OCI-LY7 (cell line): ENCODE measurements around the gene ADAMTS8. TPM values are rescaled to one million over a fixed set of nuclear protein-coding genes. Genes with fewer than 3 reads are reported as not detected.

Experiments
- BruUV-seq: library from RNA; stranded (reverse); fragments of 400-500 nt; replicated peaks from 2 replicates; lab custom pipeline; 2021; lab: Mats Ljungman, UMichigan
- CTCF ChIA-PET: fragments of 300-600 bp; sonication (Branson Sonifier 250); formaldehyde crosslinking; loops from one replicate; lab custom pipeline; 2022; ENCODE audit warnings: antibody characterized with exemption; ENCODE audit not compliant: unreplicated experiment; lab: Charles Lee
- POLR2A ChIA-PET: fragments of 300-600 bp; sonication (Branson Sonifier 250); formaldehyde crosslinking; loops from one replicate; lab custom pipeline; 2022; ENCODE audit warnings: antibody characterized with exemption; lab: Charles Lee
- DNase-seq: peaks from one replicate; pipeline ENCODE4 v3.0.0-alpha.2; 2015; ENCODE audit warnings: low spot score
- H2AFZ ChIP-seq: fragments of 200-600 bp; sonication (generic), shearing (Covaris generic); 2 replicates; pipeline ENCODE4 v1.6.1; 2014; ENCODE audit warnings: mild to moderate bottlenecking, antibody characterized with exemption, low read length, moderate library complexity
- H3K27ac ChIP-seq: fragments of 200-600 bp; sonication (generic); 2 replicates; pipeline ENCODE4 v1.5.1; 2014; ENCODE audit warnings: mixed run types, low read depth, mild to moderate bottlenecking, moderate library complexity, low read length, inconsistent platforms; ENCODE audit not compliant: poor library complexity, severe bottlenecking
- H3K36me3 ChIP-seq: fragments of 200-600 bp; sonication (generic); 2 replicates; pipeline ENCODE4 v1.6.1; 2014; ENCODE audit warnings: mild to moderate bottlenecking, antibody characterized with exemption, low read length, moderate library complexity, mixed read lengths; ENCODE audit not compliant: insufficient read depth
- H3K4me1 ChIP-seq: fragments of 200-600 bp; sonication (generic); 2 replicates; pipeline ENCODE4 v1.5.1; 2014; ENCODE audit warnings: mild to moderate bottlenecking, low read length; ENCODE audit not compliant: insufficient read depth, poor library complexity, severe bottlenecking
- H3K4me2 ChIP-seq: fragments of 200-600 bp; sonication (generic); 2 replicates; pipeline ENCODE4 v1.6.1; 2014; ENCODE audit warnings: mild to moderate bottlenecking, low read length
- H3K4me3 ChIP-seq: fragments of 200-600 bp; sonication (generic); 2 replicates; pipeline ENCODE4 v1.5.1; 2014; ENCODE audit warnings: mild to moderate bottlenecking, low read depth, low read length; ENCODE audit not compliant: poor library complexity, severe bottlenecking
- H3K79me2 ChIP-seq: fragments of 200-600 bp; sonication (generic); 2 replicates; pipeline ENCODE4 v1.6.1; 2016; ENCODE audit warnings: low read depth, mild to moderate bottlenecking, low read length, moderate library complexity, mixed read lengths; ENCODE audit not compliant: insufficient read depth
- H3K9me2 ChIP-seq: fragments of 200-600 bp; sonication (generic); 2 replicates; pipeline ENCODE4 v1.6.1; 2016; ENCODE audit warnings: mild to moderate bottlenecking, low read length, mixed read lengths; ENCODE audit not compliant: insufficient read depth
- H3K9me3 ChIP-seq: fragments of 200-600 bp; sonication (generic); 2 replicates; pipeline ENCODE4 v1.6.1; 2014; ENCODE audit warnings: mild to moderate bottlenecking, mixed run types, low read length, mixed read lengths
- H4K20me1 ChIP-seq: fragments of 200-600 bp; sonication (generic); 2 replicates; pipeline ENCODE4 v1.6.1; 2014; ENCODE audit warnings: mild to moderate bottlenecking, antibody characterized with exemption, low read length, moderate library complexity, mixed read lengths; ENCODE audit not compliant: insufficient read depth
- EZH2phosphoT487 ChIP-seq: fragments of 200-600 bp; sonication (generic); IDR thresholded peaks from 2 replicates; pipeline ENCODE4 v1.6.1; 2018; ENCODE audit warnings: low read depth, borderline replicate concordance, mild to moderate bottlenecking, mixed run types, antibody characterized with exemption, low read length, moderate library complexity, mixed read lengths
- intact Hi-C: fragments of 100-400 bp; cut with micrococcal nuclease; formaldehyde crosslinking; loops from one replicate; pipeline ENCODE4 v1.10.0; 2022; ENCODE audit not compliant: unreplicated experiment
- total RNA-seq, 2 experiments: library from RNA; depleted of rRNA in 1 of 2; stranded (reverse); fragments of >200 nt in 1 of 2; shearing (Covaris generic) in 1 of 2; gene quantifications; 2 replicates each; pipeline ENCODE4 v1.2.3, GENCODE V29; 2014 to 2022
- TF ChIP-seq, protein P1 (sequence below): fragments of 200-600 bp; sonication (generic); conservative IDR thresholded peaks from 2 replicates; pipeline ENCODE4 v1.5.1; 2014; ENCODE audit warnings: mild to moderate bottlenecking, antibody characterized with exemption, low read length, moderate library complexity, mixed read lengths

ADAMTS8 gene
- total RNA-seq, 2 experiments from 2014 or later: not detected

DNA sequence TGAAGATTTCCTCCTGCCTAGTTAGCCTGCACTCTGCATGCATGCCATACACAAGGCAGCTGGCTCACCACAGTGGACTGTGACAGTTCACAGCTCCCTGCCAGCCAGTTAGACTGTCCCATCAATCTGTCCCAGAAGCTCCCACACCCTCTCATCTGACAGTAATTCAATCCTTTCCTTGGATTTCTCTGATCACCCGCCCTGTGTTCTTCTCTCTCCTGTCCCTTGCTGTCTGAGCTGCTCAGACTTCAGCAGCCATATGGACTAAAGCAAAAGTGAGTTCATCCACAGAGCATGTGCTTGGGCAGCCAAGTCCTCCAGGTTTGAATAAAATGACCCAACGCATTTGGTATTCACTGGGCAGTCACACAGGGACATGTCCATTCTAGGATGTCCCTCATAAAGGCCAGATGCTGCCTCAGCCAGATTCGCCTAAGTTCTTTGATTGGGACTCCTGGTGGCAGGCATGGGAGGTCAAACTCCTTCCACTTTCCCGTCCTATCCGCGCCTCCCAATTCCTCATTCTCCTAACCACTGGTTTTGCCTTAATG, 59.2 kb downstream of the ADAMTS8 start:
- CTCF ChIA-PET: interaction anchor here (1.0 kb wide), 1 partner anchor 156 kb away, joined by 4 read pairs; no protein-coding TSS in a partner anchor
- intact Hi-C loops: no loop called here
- H3K9me3 ChIP-seq: no peaks in the 10 kb centered on the region

DNA sequence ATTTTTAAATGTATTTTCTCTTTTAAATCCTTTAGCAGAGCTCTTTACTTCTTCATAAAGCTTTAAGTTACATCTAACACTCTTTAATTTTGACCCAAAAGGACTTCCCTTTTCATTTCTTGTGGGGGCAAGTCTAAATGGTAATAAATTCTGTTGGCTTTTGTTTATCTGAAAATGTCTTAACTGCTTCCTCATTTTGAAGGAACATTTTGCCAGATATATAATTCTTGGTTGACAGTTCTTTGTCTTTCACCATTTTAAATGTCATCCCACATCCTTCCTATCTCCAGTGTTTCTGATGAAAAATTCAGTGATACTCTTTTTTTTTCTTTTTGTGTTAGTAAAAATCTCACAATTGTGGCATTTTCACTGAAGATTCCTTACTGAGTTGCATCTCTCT, 69.0 kb downstream of the ADAMTS8 start:
- Histone ChIP-seq H3K9me3 (peaks cover 11% of the 10 kb centered on the region; the same call in 1 of the 2 replicates), H3K27ac (no peak overlapping the region), H3K4me1 (no peaks in the 10 kb centered on the region), H3K9me2 (no peaks in the 10 kb centered on the region), H3K4me3 (no peak overlapping the region), H3K79me2 (no peaks in the 10 kb centered on the region), H2AFZ (no peak overlapping the region), H3K36me3 (no peaks in the 10 kb centered on the region), H4K20me1 (no peaks in the 10 kb centered on the region), H3K4me2 (no peak overlapping the region)
- ChIA-PET CTCF (no interaction called here), POLR2A (interaction anchor here (0.9 kb wide), 1 partner anchor 24 kb away, joined by 3 read pairs; no protein-coding TSS in a partner anchor)
- BruUV-seq: no TSS peak
- DNase-seq: no peak
- intact Hi-C loops: no loop called here
- TF ChIP-seq, protein P1, sequence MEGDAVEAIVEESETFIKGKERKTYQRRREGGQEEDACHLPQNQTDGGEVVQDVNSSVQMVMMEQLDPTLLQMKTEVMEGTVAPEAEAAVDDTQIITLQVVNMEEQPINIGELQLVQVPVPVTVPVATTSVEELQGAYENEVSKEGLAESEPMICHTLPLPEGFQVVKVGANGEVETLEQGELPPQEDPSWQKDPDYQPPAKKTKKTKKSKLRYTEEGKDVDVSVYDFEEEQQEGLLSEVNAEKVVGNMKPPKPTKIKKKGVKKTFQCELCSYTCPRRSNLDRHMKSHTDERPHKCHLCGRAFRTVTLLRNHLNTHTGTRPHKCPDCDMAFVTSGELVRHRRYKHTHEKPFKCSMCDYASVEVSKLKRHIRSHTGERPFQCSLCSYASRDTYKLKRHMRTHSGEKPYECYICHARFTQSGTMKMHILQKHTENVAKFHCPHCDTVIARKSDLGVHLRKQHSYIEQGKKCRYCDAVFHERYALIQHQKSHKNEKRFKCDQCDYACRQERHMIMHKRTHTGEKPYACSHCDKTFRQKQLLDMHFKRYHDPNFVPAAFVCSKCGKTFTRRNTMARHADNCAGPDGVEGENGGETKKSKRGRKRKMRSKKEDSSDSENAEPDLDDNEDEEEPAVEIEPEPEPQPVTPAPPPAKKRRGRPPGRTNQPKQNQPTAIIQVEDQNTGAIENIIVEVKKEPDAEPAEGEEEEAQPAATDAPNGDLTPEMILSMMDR: no peak
- no peak for TF ChIP-seq EZH2phosphoT487

More for the DNA sequence above, 59.2 kb downstream of the ADAMTS8 start:
- no peak for DNase-seq
- no peaks in the 10 kb centered on the region for H3K36me3 ChIP-seq
- no peak overlapping the region for H3K4me3 ChIP-seq
- H3K4me1 ChIP-seq: no peaks in the 10 kb centered on the region
- TF ChIP-seq EZH2phosphoT487: no peak
- TF ChIP-seq, protein P1: no peak
- H3K4me2 ChIP-seq: no peak overlapping the region
- no peaks in the 10 kb centered on the region for H3K79me2 ChIP-seq
- no peaks in the 10 kb centered on the region for H4K20me1 ChIP-seq
- no peak overlapping the region for H2AFZ ChIP-seq
- no peaks in the 10 kb centered on the region for H3K9me2 ChIP-seq
- no peak overlapping the region for H3K27ac ChIP-seq
- no TSS peak for BruUV-seq
- POLR2A ChIA-PET: interaction anchor here (0.6 kb wide), 1 partner anchor 702 kb away, joined by 3 read pairs; no protein-coding TSS in a partner anchor

DNA sequence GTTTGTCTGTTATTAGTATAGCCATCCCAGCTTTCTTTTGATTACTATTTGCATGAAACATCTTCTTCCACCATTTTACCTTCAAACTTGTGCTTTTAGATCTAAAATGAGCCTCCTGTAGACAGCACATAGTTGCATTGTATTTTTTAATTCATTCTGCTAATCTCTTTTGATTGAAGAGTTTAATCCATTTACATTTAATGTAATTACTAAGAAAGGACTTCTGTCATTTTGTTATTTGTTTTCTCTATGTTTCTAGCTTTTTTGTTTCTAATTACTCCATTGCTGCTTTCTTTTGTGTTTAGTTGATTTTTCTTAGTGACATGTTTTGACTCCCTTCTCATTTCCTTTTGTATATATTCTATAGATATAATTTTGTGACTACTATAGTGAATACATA, 70.0 kb downstream of the ADAMTS8 start:
- no peak overlapping the region for H3K4me3 ChIP-seq
- no peaks in the 10 kb centered on the region for H3K4me1 ChIP-seq
- DNase-seq: no peak
- H3K27ac ChIP-seq: no peak overlapping the region
- H3K36me3 ChIP-seq: no peaks in the 10 kb centered on the region
- no TSS peak for BruUV-seq
- POLR2A ChIA-PET: interaction anchor here (0.6 to 0.9 kb wide), 2 partner anchors 25 to 49 kb away, joined by 3 read pairs; no protein-coding TSS in a partner anchor
- H3K4me2 ChIP-seq: no peak overlapping the region
- intact Hi-C loops: no loop called here
- no peaks in the 10 kb centered on the region for H3K9me2 ChIP-seq
- CTCF ChIA-PET: no interaction called here
- no peak for TF ChIP-seq EZH2phosphoT487
- TF ChIP-seq, protein P1: no peak
- no peak overlapping the region for H2AFZ ChIP-seq
- no peaks in the 10 kb centered on the region for H3K79me2 ChIP-seq
- no peaks in the 10 kb centered on the region for H4K20me1 ChIP-seq
- H3K9me3 ChIP-seq: peaks cover 11% of the 10 kb centered on the region; the same call in 1 of the 2 replicates
